ENCODE data around the gene RAD9A.
"Not testable (repeated sequence)": the region's sequence is repeated elsewhere in the genome, so short reads cannot be mapped to it uniquely, and the experiment has no call there.

RAD9A gene

GRCh38 chr11:67410984-67411784, 19.4 kb downstream of the RAD9A start:
- no peak for DNase-seq

GRCh38 chr11:67411785-67412152, 20.0 kb downstream of the RAD9A start:
- peak in 1 of 14 donors; percentile 33 for DNase-seq

- no peak for DNase-seq
These were observed 20.9 kb downstream of the RAD9A start for GRCh38 chr11:67412495-67413179.

GRCh38 chr11:67413266-67413849, 21.6 kb downstream of the RAD9A start:
- peak in 2 of 14 donors; percentile 18 to 43 for DNase-seq

GRCh38 chr11:67415501-67416304, 23.9 kb downstream of the RAD9A start, which contains the start of gene CARNS1:
Gene CARNS1 (plus strand): TSS chr11:67415678. CDS start chr11:67416200, 522 bp downstream.
- peak in 5 of 14 donors; percentile 35 to 80 (median 76) for DNase-seq

GRCh38 chr11:67416416-67417335, 24.9 kb downstream of the RAD9A start:
- peak in 5 of 14 donors; percentile 18 to 46 (median 32) for DNase-seq

GRCh38 chr11:67417425-67417824, 25.6 kb downstream of the RAD9A start:
- no peak for DNase-seq

- peak in 5 of 14 donors; percentile 45 to 83 (median 58) for DNase-seq
These were observed 26.9 kb downstream of the RAD9A start for GRCh38 chr11:67418476-67419281.

GRCh38 chr11:67419325-67420049, 27.7 kb downstream of the RAD9A start:
- no peak for DNase-seq

GRCh38 chr11:67420147-67420645, 28.4 kb downstream of the RAD9A start:
- no peak for DNase-seq

GRCh38 chr11:67420646-67421429, 29.1 kb downstream of the RAD9A start:
- peak; percentile 35 to 91 (median 79) for DNase-seq

GRCh38 chr11:67421430-67422031, 29.7 kb downstream of the RAD9A start:
- DNase-seq: no peak

GRCh38 chr11:67422891-67423290, 31.1 kb downstream of the RAD9A start:
- no peak for DNase-seq

- DNase-seq: no peak
These were observed 31.7 kb downstream of the RAD9A start for GRCh38 chr11:67423466-67423865.

- no peak for DNase-seq
These were observed 32.3 kb downstream of the RAD9A start for GRCh38 chr11:67423891-67424613.

- not testable (repeated sequence) for DNase-seq
These were observed 35.6 kb downstream of the RAD9A start for GRCh38 chr11:67427364-67427859.

All from C1 segment of cervical spinal cord (tissue), 14 donors.